Hair follicular keratinocyte (primary cell): ENCODE data around the gene ATAD2B. TPM values are rescaled to one million over a fixed set of nuclear protein-coding genes. Genes with fewer than 3 reads are reported as not detected.

Experiments
- total RNA-seq: library from RNA; depleted of rRNA; stranded (reverse); fragments of >200 nt; gene quantifications from 2 replicates; pipeline ENCODE4 v1.2.3, GENCODE V29; 2015

Gene ATAD2B
- total RNA-seq: 3.5 and 3.9 TPM in 2 replicates

DNA sequence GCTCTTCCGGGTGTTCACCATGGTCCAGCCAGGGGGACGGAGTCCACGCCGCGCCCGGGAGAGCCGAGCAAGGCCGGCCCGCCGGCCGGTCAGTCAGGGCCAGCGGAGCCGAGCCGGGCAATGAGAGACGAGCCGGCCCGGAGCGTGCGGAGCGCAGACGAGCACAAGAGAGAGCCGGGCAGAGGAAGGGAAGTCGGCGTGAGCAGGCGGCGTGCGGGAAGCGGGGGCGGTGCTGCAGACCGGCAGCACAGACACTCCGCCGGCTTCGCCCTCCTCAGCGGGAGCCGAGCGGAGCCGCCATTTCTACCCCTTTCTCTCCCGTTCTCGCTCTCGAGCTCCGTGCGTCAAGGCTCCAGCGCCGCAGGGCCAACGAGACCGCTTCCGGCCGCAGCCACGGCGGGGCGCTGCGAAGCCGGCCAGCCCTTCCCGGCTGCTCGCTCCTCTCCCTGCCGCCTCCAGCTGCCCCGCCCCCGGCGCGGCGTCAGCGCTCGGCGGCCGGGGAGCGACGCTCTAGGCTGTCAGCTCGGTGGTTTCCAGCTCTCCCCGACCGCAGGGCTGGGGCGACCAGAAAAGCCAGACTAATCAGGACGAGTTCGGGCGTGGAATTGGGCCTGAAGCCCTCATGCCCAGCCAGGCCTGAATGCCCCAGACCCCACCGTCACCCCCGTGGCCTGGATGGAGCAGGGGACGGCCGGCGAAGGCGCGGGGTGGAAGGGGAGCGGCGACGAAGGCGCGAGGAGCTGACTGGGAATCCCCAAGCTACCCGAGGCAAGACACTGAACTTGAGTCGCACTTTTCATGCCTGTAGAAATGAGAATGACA lies at the start of gene ATAD2B:
ATAD2B (minus strand) TSS at position 374 of the 822 bp plus-strand sequence; CDS start at position 21, 353 bp downstream.

DNA sequence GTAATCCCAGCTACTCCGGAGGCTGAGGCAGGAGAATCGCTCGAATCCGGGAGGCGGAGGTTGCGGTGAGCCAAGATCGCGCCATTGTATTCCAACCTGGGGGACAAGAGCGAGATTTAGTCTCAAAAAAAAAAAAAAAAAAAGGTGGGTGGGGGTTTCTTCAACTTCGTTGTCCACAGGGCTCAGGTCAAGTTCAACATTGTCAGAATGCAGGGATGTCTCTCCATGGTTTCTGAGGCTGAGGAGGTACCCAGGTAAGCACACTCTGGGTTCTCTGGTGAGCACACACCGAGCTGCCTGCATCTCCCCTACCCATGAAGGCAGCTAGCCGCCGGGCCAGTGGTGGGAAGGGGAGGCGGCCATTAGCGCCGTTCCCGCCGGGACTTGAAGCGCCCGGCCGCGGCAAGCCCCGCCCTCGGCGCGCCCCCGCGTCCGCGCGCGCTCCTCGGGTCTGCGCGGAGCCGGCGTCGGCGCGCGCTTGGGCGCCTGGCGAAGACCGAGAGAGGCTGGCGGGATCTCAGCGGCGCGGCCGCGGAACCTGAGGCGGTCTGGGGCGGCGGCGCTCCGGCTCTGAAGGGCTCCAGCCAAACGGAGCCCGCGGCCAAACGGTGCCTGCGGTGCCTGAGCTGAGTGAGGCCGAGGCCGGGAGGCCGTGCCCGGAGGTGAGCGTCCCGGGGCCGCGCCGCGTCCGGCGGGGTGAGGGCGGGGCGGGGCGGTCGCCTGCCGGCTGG lies 13.2 kb upstream of the ATAD2B start, which contains the start of gene UBXN2A:
UBXN2A (plus strand) TSS at position 477 of the 731 bp plus-strand sequence. CDS start 17,852 bp downstream, outside the sequence.

Other genes with a start within 250 kb of the ATAD2B start
- gene UBXN2A, start 13.3 kb upstream of the ATAD2B start, total RNA-seq: 9.9 and 12.3 TPM in 2 replicates
- gene MFSD2B, start 83.0 kb upstream of the ATAD2B start, total RNA-seq: not detected in 2 replicates
- 5.6 and 8.1 TPM in 2 replicates for gene WDCP, start 120.3 kb upstream of the ATAD2B start, total RNA-seq
- gene FKBP1B, start 122.6 kb upstream of the ATAD2B start, total RNA-seq: 12.2 and 23.0 TPM in 2 replicates
- gene SF3B6, start 149.2 kb upstream of the ATAD2B start, total RNA-seq: 264 and 278 TPM in 2 replicates
- gene TP53I3, start 157.7 kb upstream of the ATAD2B start, total RNA-seq: 40.8 and 43.4 TPM in 2 replicates
- gene PFN4, start 196.2 kb upstream of the ATAD2B start, total RNA-seq: 0.39 TPM in 1 of 2 replicates, not detected in the other
- 2.4 and 3.6 TPM in 2 replicates for gene FAM228B, start 196.3 kb upstream of the ATAD2B start, total RNA-seq
- gene FAM228A, start 247.9 kb upstream of the ATAD2B start, total RNA-seq: not detected in 2 replicates